Keratinocyte (primary cell): ENCODE results near the gene GLYAT. TPM values are rescaled to one million over a fixed set of nuclear protein-coding genes. Genes with fewer than 3 reads are reported as not detected.

Experiments
- DNase-seq: peaks from one replicate; pipeline ENCODE4 v3.0.0-alpha.2; 2011; ENCODE audit warnings: low read depth, missing footprints, low spot score
- FAIRE-seq: peaks from 2 replicates; lab custom pipeline; 2011; peaks lifted over from hg19 to GRCh38; lab: Jason Lieb, UNC
- H2AFZ ChIP-seq: 2 replicates; pipeline ENCODE4 v1.6.0; 2012; ENCODE audit warnings: low read length, control low read depth, inconsistent platforms; ENCODE audit not compliant: control insufficient read depth
- H3K27ac ChIP-seq: 2 replicates; pipeline ENCODE4 v1.5.1; 2011; ENCODE audit warnings: low read length; ENCODE audit not compliant: control insufficient read depth, insufficient read depth
- H3K27me3 ChIP-seq: 3 replicates; pipeline ENCODE4 v1.6.0; 2011; ENCODE audit warnings: low read length; ENCODE audit not compliant: control insufficient read depth, insufficient read depth; ENCODE audit errors: extremely low read depth
- H3K36me3 ChIP-seq, 2 experiments: 2 replicates in 1 of 2; 3 replicates in 1 of 2; pipeline ENCODE4 v1.5.1; 2011; ENCODE audit warnings: low read length in 2 of 2, mild to moderate bottlenecking in 1 of 2; ENCODE audit not compliant: control insufficient read depth in 2 of 2, insufficient read depth in 2 of 2; ENCODE audit errors: extremely low read depth in 1 of 2
- H3K4me1 ChIP-seq: 3 replicates; pipeline ENCODE4 v1.5.1; 2011; ENCODE audit warnings: low read length; ENCODE audit not compliant: control insufficient read depth, insufficient read depth; ENCODE audit errors: extremely low read depth
- H3K4me2 ChIP-seq: 3 replicates; pipeline ENCODE4 v1.6.0; 2011; ENCODE audit warnings: low read depth, low read length; ENCODE audit not compliant: control insufficient read depth, insufficient read depth; ENCODE audit errors: extremely low read depth
- H3K4me3 ChIP-seq, 3 experiments: fragments of 200-600 bp in 1 of 3; sonication (generic) in 1 of 3; 2 replicates in 2 of 3; 3 replicates in 1 of 3; pipeline ENCODE4 v1.5.1; 2011 to 2016; ENCODE audit warnings: low read length in 3 of 3, mild to moderate bottlenecking in 3 of 3, control low read depth in 2 of 3, inconsistent platforms in 1 of 3, low read depth in 1 of 3, mixed read lengths in 1 of 3, mixed run types in 1 of 3, moderate library complexity in 1 of 3; ENCODE audit not compliant: control insufficient read depth in 2 of 3, insufficient read depth in 2 of 3; ENCODE audit errors: extremely low read depth in 1 of 3
- H3K79me2 ChIP-seq: 2 replicates; pipeline ENCODE4 v1.6.0; 2012; ENCODE audit warnings: low read length; ENCODE audit not compliant: control insufficient read depth, insufficient read depth
- H3K9ac ChIP-seq: 3 replicates; pipeline ENCODE4 v1.6.0; 2011; ENCODE audit warnings: low read length; ENCODE audit not compliant: control insufficient read depth, insufficient read depth; ENCODE audit errors: extremely low read depth
- H3K9me1 ChIP-seq: 3 replicates; pipeline ENCODE4 v1.6.0; 2011; ENCODE audit warnings: low read length; ENCODE audit not compliant: control insufficient read depth, insufficient read depth; ENCODE audit errors: extremely low read depth
- H3K9me3 ChIP-seq: 2 replicates; pipeline ENCODE4 v1.5.1; 2012; ENCODE audit warnings: low read depth, low read length; ENCODE audit not compliant: control insufficient read depth
- H4K20me1 ChIP-seq: 3 replicates; pipeline ENCODE4 v1.6.0; 2011; ENCODE audit warnings: low read length; ENCODE audit not compliant: control insufficient read depth, insufficient read depth; ENCODE audit errors: extremely low read depth
- EZH2 ChIP-seq: IDR thresholded peaks from one replicate; pipeline ENCODE4 v1.6.1; 2012; ENCODE audit warnings: inconsistent platforms, mild to moderate bottlenecking, low read length, moderate library complexity
- dilution Hi-C: fragments of 300-500 bp; cut with MboI; formaldehyde crosslinking; loops from one replicate; pipeline ENCODE4 v1.7.0; 2020; ENCODE audit warnings: low sequenced_read_pairs; ENCODE audit not compliant: extremely low pct_ligation_motif_present
- polyA plus RNA-seq, 5 experiments: library from polyadenylated mRNA; depleted of rRNA in 3 of 5; stranded (reverse) in 3 of 5; stranded (forward) in 1 of 5; unstranded in 1 of 5; fragments of >200 nt; gene quantifications; 1 replicate in 1 of 5; 2 replicates in 3 of 5; 3 replicates in 1 of 5; pipeline versions ENCODE4 v1.2.1 to v1.2.3, GENCODE V29; 2011 to 2012; ENCODE audit warnings: missing spikeins in 2 of 5, low read depth in 1 of 5, low replicate concordance in 1 of 5
- TF ChIP-seq, protein P1 (sequence below), 3 experiments: IDR thresholded peaks in 1 of 3; conservative IDR thresholded peaks in 1 of 3; optimal IDR thresholded peaks in 1 of 3; 2 replicates in 2 of 3; 3 replicates in 1 of 3; pipeline versions ENCODE3 to v1.5.1; 2011; ENCODE audit warnings: low read length in 3 of 3, mild to moderate bottlenecking in 3 of 3, moderate library complexity in 2 of 3, control low read depth in 1 of 3, inconsistent platforms in 1 of 3; ENCODE audit not compliant: insufficient read depth in 2 of 3; ENCODE audit errors: extremely low read depth in 1 of 3

GLYAT gene
- polyA plus RNA-seq, 1 donor (not counting 4 experiments of a cell fraction or from before 2014, with no cell fraction given), result 0.10 TPM

DNA sequence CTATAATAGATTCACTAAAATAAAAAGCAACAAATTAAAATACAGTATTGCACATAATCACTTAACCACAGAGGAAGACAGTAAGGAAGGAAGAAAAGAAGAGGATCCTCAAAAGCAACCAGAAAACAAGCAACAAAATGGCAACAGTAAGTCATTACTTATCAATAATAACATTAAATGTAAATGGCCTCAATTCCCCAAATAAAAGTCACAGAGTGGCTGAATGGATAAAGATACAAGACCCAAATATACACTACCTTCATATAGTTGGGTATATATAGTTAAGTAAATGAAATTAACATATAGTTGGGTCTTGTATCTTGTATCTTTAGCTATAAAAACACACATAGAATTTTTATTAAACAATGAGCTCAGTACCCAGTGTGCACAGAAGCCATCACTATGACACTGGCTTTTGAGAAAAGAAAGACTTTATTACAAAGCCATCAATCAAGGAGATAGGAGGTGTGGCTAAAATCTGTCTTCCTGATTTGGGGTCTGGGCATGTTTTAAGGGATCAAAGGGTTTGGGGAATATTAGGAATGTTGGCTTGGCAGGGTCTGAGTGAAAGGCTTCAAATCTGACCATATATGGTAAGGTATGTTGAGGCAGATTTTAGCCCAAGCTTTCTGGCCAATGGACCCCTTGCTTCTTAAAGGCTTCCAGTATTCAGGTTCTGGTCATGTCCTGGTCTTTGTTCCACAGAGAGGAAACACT lies 13.4 kb upstream of the GLYAT start:
- Histone ChIP-seq H3K4me2 (no peak overlapping the region), H3K36me3 (no peaks in the 10 kb centered on the region), H3K9me3 (peaks cover 2% of the 10 kb centered on the region), H3K27me3 (no peaks in the 10 kb centered on the region), H2AFZ (no peak overlapping the region), H3K27ac (no peak overlapping the region), H3K79me2 (no peaks in the 10 kb centered on the region), H3K4me1 (no peaks in the 10 kb centered on the region), H3K4me3 (no peak overlapping the region), H3K9ac (no peak overlapping the region), H3K9me1 (no peaks in the 10 kb centered on the region), H4K20me1 (no peaks in the 10 kb centered on the region)
- TF ChIP-seq, protein P1, sequence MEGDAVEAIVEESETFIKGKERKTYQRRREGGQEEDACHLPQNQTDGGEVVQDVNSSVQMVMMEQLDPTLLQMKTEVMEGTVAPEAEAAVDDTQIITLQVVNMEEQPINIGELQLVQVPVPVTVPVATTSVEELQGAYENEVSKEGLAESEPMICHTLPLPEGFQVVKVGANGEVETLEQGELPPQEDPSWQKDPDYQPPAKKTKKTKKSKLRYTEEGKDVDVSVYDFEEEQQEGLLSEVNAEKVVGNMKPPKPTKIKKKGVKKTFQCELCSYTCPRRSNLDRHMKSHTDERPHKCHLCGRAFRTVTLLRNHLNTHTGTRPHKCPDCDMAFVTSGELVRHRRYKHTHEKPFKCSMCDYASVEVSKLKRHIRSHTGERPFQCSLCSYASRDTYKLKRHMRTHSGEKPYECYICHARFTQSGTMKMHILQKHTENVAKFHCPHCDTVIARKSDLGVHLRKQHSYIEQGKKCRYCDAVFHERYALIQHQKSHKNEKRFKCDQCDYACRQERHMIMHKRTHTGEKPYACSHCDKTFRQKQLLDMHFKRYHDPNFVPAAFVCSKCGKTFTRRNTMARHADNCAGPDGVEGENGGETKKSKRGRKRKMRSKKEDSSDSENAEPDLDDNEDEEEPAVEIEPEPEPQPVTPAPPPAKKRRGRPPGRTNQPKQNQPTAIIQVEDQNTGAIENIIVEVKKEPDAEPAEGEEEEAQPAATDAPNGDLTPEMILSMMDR (optimal IDR thresholded peaks at IDR 0.05 in 1 of 3, IDR thresholded peaks at IDR 0.05 in 1 of 3, conservative IDR thresholded peaks at IDR 0.05 in 1 of 3; ENCODE audit: extremely low read depth in 1 of 3, insufficient read depth in 2 of 3, low read length in 3 of 3), result no peak
- no peak for TF ChIP-seq EZH2
- DNase-seq (no peak), FAIRE-seq (no peak)
- dilution Hi-C loops, result no loop called here

DNA sequence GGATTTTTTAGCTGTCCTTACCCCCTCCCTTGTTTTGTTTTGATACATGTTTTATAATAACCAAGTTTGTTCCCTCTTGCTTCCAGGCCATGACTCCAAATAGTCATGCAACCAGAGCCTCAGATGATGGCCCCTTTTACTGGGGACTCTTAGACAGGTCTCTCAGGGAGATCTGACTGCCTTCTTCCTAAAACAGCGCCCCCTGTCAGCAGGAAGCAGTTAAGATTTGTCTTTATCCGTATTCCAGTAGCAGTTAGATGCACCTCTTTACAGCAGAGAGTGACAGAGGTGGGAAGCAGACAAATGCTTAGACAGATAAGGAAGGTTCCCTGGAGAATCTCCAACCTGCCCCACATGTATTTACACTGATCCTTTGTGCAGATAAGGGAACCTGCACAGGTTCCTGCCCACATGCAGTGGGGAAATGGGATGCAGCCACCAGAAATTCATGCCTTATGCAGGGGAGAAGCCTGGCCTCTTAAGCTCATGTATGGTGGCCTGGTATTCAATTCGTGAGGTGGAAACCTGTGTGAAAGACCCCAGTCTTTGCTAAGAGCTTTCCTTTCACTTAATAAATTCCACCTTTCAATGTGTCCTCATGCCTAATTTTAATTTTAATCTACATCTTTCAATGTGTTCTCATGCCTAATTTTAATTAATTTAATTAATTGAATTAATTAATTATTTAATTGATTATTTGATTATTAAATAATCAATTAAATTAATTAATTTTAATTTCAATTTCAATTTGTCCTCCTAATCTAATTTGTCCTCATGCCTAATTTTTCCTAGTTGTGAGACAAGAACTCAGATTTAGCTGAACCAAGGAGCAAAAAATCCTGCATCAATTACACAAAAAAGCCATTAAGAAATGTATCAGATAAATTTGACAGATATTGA lies 11.5 kb upstream of the GLYAT start:
- TF ChIP-seq, protein P1 (optimal IDR thresholded peaks at IDR 0.05 in 1 of 3, IDR thresholded peaks at IDR 0.05 in 1 of 3, conservative IDR thresholded peaks at IDR 0.05 in 1 of 3; ENCODE audit: extremely low read depth in 1 of 3, insufficient read depth in 2 of 3, low read length in 3 of 3), result peak in 1 of 3 experiments; percentile 17
- no peak for TF ChIP-seq EZH2
- Histone ChIP-seq H3K27ac (no peak overlapping the region), H2AFZ (no peak overlapping the region), H3K4me1 (no peaks in the 10 kb centered on the region), H3K79me2 (no peaks in the 10 kb centered on the region), H3K27me3 (no peaks in the 10 kb centered on the region), H3K4me3 (no peak overlapping the region), H4K20me1 (no peaks in the 10 kb centered on the region), H3K9me1 (no peaks in the 10 kb centered on the region), H3K4me2 (no peak overlapping the region), H3K36me3 (no peaks in the 10 kb centered on the region), H3K9ac (no peak overlapping the region), H3K9me3 (peaks cover 2% of the 10 kb centered on the region)
- dilution Hi-C loops, result no loop called here
- DNase-seq (no peak), FAIRE-seq (no peak)
